ENCODE data around the gene OTUD1. TPM values are rescaled to one million over a fixed set of nuclear protein-coding genes. Genes with fewer than 3 reads are reported as not detected.

Gene OTUD1
- total RNA-seq, 2 experiments from 2014 or later: 20.1 to 21.0 TPM

DNA sequence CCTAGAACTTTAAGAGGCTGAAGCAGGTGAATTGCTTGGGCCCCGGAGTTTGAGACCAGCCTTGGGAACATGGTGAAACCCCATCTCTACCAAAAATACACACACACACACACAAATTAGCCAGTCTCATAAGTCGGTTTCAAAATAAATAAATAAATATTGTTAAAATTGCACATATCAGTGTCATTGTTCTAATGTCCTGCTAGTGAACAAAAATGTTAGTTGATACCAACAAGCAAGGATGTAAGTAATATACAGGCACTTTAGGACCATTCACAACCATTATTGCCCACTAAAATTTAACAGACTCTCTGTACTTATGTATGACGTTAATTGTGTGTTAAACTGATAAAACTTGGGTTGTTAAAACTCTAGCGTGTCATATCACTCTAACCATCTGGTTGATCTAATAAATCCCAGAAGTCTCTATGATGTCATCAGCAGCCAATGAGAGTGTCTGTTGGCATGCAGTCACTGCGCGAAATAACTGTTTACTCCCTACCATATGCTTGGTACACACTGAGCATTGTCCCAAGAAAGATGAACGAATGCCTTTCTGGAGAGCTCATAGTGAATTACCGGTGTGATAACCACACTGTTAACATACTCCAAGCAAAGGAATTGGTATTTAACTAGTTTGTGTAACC, 30.4 kb upstream of the OTUD1 start:
- POLR2A ChIA-PET: no interaction called here
- no peaks in the 10 kb centered on the region for H3K9me3 Mint-ChIP-seq
- DNase-seq (no peak), ATAC-seq (ENCODE audit: low read depth) (no peak)
- H3K4me1 Mint-ChIP-seq: peaks cover 8% of the 10 kb centered on the region
- no peak overlapping the region for H3K27ac Mint-ChIP-seq
- H3K4me3 Mint-ChIP-seq: no peak overlapping the region
- H3K36me3 Mint-ChIP-seq: peaks cover 2% of the 10 kb centered on the region
- no peaks in the 10 kb centered on the region for H3K27me3 Mint-ChIP-seq

- H3K4me3 Mint-ChIP-seq: no peak overlapping the region
- no peak for ATAC-seq (ENCODE audit: low read depth)
- POLR2A ChIA-PET: interaction anchor here (1.0 kb wide), 1 partner anchor 26 kb away, joined by 3 read pairs; no protein-coding TSS in a partner anchor
Observed at GRCh38 chr10:23412223-23412622, 26.7 kb upstream of the OTUD1 start.

GRCh38 chr10:23413629-23414089, 25.2 kb upstream of the OTUD1 start:
- POLR2A ChIA-PET: no interaction called here
- Mint-ChIP-seq H3K36me3 (peaks cover 2% of the 10 kb centered on the region), H3K4me1 (peaks cover 12% of the 10 kb centered on the region), H3K4me3 (no peak overlapping the region), H3K27ac (no peak overlapping the region), H3K27me3 (no peaks in the 10 kb centered on the region), H3K9me3 (no peaks in the 10 kb centered on the region)
- DNase-seq (no peak), ATAC-seq (ENCODE audit: low read depth) (no peak)

More at GRCh38 chr10:23412223-23412622, 26.7 kb upstream of the OTUD1 start:
- Mint-ChIP-seq H3K9me3 (no peaks in the 10 kb centered on the region), H3K4me1 (peaks cover 12% of the 10 kb centered on the region), H3K27ac (no peak overlapping the region), H3K27me3 (no peaks in the 10 kb centered on the region), H3K36me3 (peaks cover 2% of the 10 kb centered on the region)
- DNase-seq: no peak

GRCh38 chr10:23414658-23415057, 24.2 kb upstream of the OTUD1 start:
- Mint-ChIP-seq H3K36me3 (peaks cover 2% of the 10 kb centered on the region), H3K9me3 (no peaks in the 10 kb centered on the region), H3K27me3 (no peaks in the 10 kb centered on the region), H3K4me1 (peaks cover 12% of the 10 kb centered on the region), H3K4me3 (no peak overlapping the region), H3K27ac (no peak overlapping the region)
- no peak for ATAC-seq (ENCODE audit: low read depth)
- no peak for DNase-seq
- POLR2A ChIA-PET: no interaction called here

- Mint-ChIP-seq H3K27ac (no peak overlapping the region), H3K4me1 (peaks cover 8% of the 10 kb centered on the region), H3K9me3 (no peaks in the 10 kb centered on the region), H3K27me3 (no peaks in the 10 kb centered on the region), H3K4me3 (no peak overlapping the region), H3K36me3 (peaks cover 2% of the 10 kb centered on the region)
- DNase-seq (no peak), ATAC-seq (ENCODE audit: low read depth) (no peak)
- POLR2A ChIA-PET: no interaction called here
Observed at GRCh38 chr10:23417254-23417653, 21.6 kb upstream of the OTUD1 start.

DNA sequence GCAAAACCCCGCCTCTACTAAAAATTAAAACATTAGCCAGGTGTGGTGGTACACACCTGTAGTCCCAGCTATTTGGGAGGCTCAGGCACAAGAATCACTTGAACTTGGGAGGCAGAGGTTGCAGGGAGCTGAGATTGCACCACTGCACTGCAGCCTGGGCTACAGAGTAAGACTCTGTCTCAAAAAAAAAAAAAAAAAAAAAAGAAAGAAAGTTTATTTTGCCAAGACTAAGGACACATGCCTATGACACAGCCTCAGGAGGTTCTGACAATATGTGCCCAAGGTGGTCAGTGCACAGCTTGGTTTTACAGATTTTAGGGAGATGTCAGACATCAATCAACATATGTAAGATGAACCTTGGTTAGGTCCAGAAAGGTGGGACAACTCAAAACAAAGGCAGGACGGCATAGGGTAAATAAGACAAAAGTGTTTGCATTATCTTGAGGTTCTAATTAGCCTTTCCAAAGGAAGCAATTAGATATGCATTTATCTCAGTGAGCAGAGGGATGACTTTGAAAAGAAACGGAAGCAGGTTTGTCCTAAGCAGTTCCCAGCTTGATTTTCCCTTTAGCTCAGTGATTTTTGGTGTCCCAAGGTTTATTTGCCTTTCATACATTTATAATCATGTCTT, 20.7 kb upstream of the OTUD1 start:
- Mint-ChIP-seq H3K4me1 (peaks cover 5% of the 10 kb centered on the region), H3K4me3 (no peak overlapping the region), H3K27me3 (no peaks in the 10 kb centered on the region), H3K9me3 (no peaks in the 10 kb centered on the region), H3K36me3 (no peaks in the 10 kb centered on the region), H3K27ac (no peak overlapping the region)
- ATAC-seq (ENCODE audit: low read depth) (no peak), DNase-seq (no peak)
- POLR2A ChIA-PET: no interaction called here

DNA sequence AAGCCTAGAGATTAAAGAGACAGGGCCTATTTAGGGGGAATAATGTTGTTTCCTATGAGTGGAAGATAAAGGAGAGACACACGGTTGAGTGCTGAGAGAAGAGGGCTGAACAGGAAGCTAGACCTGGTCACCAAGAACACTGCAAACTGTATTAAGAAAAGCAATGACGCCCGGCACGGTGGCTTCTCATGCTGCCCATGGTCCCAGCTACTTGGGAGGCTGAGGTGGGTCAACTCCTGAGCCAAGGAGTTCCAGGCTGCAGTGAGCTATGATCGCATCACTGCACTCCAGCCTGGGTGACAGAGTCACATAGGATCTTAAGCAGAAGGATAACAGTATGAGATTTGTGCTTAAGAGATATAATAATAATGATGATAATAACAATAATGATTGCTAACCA, 19.7 kb upstream of the OTUD1 start:
- ATAC-seq (ENCODE audit: low read depth) (no peak), DNase-seq (no peak)
- Mint-ChIP-seq H3K9me3 (no peaks in the 10 kb centered on the region), H3K27me3 (no peaks in the 10 kb centered on the region), H3K4me1 (no peaks in the 10 kb centered on the region), H3K27ac (no peak overlapping the region), H3K4me3 (no peak overlapping the region), H3K36me3 (no peaks in the 10 kb centered on the region)
- POLR2A ChIA-PET: no interaction called here

GRCh38 chr10:23419655-23420329, 19.1 kb upstream of the OTUD1 start:
- no peak overlapping the region for H3K4me3 Mint-ChIP-seq
- H3K9me3 Mint-ChIP-seq: no peaks in the 10 kb centered on the region
- DNase-seq (no peak), ATAC-seq (ENCODE audit: low read depth) (no peak)
- no peak overlapping the region for H3K27ac Mint-ChIP-seq
- H3K4me1 Mint-ChIP-seq: no peaks in the 10 kb centered on the region
- POLR2A ChIA-PET: interaction anchor here (0.7 to 1.1 kb wide), 2 partner anchors 18 to 21 kb away, joined by 3 read pairs; no protein-coding TSS in a partner anchor
- no peaks in the 10 kb centered on the region for H3K36me3 Mint-ChIP-seq
- no peaks in the 10 kb centered on the region for H3K27me3 Mint-ChIP-seq

DNA sequence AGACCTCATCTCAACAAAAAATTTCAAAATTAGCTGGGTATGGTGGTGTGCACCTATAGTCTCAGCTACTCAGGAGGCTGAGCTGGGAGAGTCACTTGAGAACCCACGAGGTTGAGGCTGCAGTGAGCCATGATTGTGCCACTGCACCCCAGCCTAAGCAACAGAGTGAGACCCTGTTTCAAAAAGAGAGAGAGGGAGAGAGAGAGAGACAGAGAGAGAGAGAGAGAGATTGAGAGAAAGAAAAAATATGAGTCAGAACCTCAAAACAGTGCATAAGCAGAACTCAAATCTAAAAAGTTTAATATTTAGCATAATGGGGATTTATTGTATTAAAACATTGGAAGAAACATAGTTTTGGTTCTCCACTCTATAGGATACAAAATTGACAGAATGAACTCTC, 17.5 kb upstream of the OTUD1 start:
- H3K27me3 Mint-ChIP-seq: no peaks in the 10 kb centered on the region
- H3K36me3 Mint-ChIP-seq: no peaks in the 10 kb centered on the region
- no peaks in the 10 kb centered on the region for H3K9me3 Mint-ChIP-seq
- ATAC-seq (ENCODE audit: low read depth) (no peak), DNase-seq (no peak)
- H3K4me1 Mint-ChIP-seq: no peaks in the 10 kb centered on the region
- H3K27ac Mint-ChIP-seq: no peak overlapping the region
- POLR2A ChIA-PET: no interaction called here
- no peak overlapping the region for H3K4me3 Mint-ChIP-seq

- H3K9me3 Mint-ChIP-seq: no peaks in the 10 kb centered on the region
- DNase-seq (no peak), ATAC-seq (ENCODE audit: low read depth) (no peak)
- H3K27me3 Mint-ChIP-seq: no peaks in the 10 kb centered on the region
- H3K4me1 Mint-ChIP-seq: no peaks in the 10 kb centered on the region
- no peak overlapping the region for H3K4me3 Mint-ChIP-seq
- H3K27ac Mint-ChIP-seq: no peak overlapping the region
- POLR2A ChIA-PET: no interaction called here
- no peaks in the 10 kb centered on the region for H3K36me3 Mint-ChIP-seq
Observed at GRCh38 chr10:23422003-23422411, 16.9 kb upstream of the OTUD1 start.

DNA sequence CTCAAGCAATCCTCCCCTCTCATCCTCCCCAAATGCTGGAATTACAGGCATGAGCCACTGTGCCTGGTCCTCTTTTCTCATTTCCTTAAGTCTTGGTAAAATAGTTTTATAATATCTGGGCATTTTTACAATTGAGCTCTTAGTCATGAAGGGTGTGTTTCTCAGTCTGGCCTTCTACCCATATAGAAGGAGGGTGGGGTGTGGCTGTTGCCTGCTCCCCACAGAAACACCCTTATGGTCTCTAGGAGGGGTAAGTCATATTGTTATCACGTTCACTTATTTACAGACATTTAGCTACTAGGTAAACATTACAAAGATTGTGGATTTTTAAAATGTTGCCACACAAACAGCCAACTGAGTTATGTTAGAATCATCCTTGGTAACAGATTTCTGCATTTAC, 6.7 kb upstream of the OTUD1 start:
- no peaks in the 10 kb centered on the region for H3K36me3 Mint-ChIP-seq
- peaks cover 7% of the 10 kb centered on the region for H3K27me3 Mint-ChIP-seq
- ATAC-seq (ENCODE audit: low read depth) (no peak), DNase-seq (no peak)
- POLR2A ChIA-PET: no interaction called here
- no peak overlapping the region for H3K27ac Mint-ChIP-seq
- no peaks in the 10 kb centered on the region for H3K9me3 Mint-ChIP-seq
- H3K4me3 Mint-ChIP-seq: no peak overlapping the region
- H3K4me1 Mint-ChIP-seq: no peaks in the 10 kb centered on the region

GRCh38 chr10:23432639-23433038, 6.2 kb upstream of the OTUD1 start:
- no peaks in the 10 kb centered on the region for H3K9me3 Mint-ChIP-seq
- H3K27ac Mint-ChIP-seq: no peak overlapping the region

DNA sequence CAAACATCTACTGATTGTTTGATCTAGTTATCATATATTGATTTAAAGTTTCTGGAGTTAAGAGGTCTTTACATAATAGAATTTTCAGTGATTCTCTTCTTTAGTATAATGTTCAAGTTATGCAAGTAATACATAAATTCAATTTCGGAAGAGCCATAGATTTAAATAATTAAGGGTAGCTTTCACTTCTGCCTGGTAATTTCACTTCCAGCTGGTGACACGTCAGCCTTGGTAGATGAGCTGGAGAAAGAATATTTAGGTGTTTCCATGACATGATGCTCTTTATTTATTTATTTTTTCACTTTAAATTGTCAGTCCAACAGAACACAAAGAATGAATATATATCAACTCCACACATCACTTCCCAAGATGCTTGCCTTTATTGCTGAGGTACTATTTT, 5.2 kb upstream of the OTUD1 start:
- H3K4me1 Mint-ChIP-seq: peaks cover 4% of the 10 kb centered on the region
- H3K9me3 Mint-ChIP-seq: no peaks in the 10 kb centered on the region
- H3K36me3 Mint-ChIP-seq: no peaks in the 10 kb centered on the region
- H3K27ac Mint-ChIP-seq: no peak overlapping the region
- no peak overlapping the region for H3K4me3 Mint-ChIP-seq
- DNase-seq (no peak), ATAC-seq (ENCODE audit: low read depth) (no peak)
- peaks cover 3% of the 10 kb centered on the region for H3K27me3 Mint-ChIP-seq
- POLR2A ChIA-PET: no interaction called here

More at GRCh38 chr10:23432639-23433038, 6.2 kb upstream of the OTUD1 start:
- Mint-ChIP-seq H3K4me1 (no peaks in the 10 kb centered on the region), H3K36me3 (no peaks in the 10 kb centered on the region), H3K4me3 (no peak overlapping the region), H3K27me3 (peaks cover 7% of the 10 kb centered on the region)
- no peak for ATAC-seq (ENCODE audit: low read depth)
- DNase-seq: no peak
- POLR2A ChIA-PET: no interaction called here

- DNase-seq: no peak
- Mint-ChIP-seq H3K9me3 (no peaks in the 10 kb centered on the region), H3K36me3 (no peaks in the 10 kb centered on the region), H3K4me1 (peaks cover 5% of the 10 kb centered on the region), H3K4me3 (no peak overlapping the region), H3K27me3 (peaks cover 3% of the 10 kb centered on the region), H3K27ac (no peak overlapping the region)
- POLR2A ChIA-PET: no interaction called here
- no peak for ATAC-seq (ENCODE audit: low read depth)
Observed at GRCh38 chr10:23435378-23435777, 3.5 kb upstream of the OTUD1 start.

All from activated naive CD8-positive, alpha-beta T cell treated with anti-CD3 and anti-CD28 coated beads, Interleukin-2, amount 10 ng/mL, durations not matched to agents 7 days and 5 days (primary cell).